Measurements from ENCODE around the gene SMYD5. TPM values are rescaled to one million over a fixed set of nuclear protein-coding genes. Genes with fewer than 3 reads are reported as not detected.

Gene SMYD5
- total RNA-seq, 1 experiment from 2014 or later: 54.5 TPM

DNA sequence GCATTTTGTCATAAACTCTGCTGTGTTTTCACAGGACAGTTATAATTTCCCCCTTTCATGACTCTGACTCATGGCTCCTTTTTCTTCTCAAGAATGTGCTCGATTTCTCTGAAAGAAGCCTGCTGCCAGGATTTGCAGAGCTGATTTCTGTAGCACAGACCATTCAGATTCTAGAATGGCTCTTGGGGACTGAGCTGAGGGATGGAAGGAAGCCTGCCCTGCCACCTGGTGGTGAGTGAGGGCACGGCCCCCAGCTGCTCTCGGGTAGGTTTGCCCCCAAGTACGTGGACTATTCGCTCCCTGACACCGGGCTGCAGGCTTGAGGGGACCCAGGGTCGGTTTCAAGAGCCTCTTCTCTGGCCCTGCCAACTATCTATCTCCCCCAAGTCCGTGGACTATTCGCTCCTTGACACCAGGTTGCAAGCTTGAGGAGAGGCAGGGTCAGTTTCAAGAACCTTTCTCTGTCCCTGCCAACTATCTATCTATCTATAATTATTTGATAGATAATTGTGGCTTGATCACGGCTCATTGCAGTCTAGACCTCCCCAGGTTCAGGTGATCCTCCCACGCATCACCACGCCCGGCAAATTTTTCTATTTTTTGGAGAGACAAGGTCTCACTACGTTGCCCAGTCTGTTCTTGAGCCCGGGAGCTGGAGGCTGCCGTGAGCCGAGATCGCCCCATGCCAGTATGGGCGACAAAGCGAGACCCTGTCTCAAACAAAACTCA, 1.4 kb upstream of the SMYD5 start:
- CTCF ChIA-PET: interaction anchor here (0.7 to 1.3 kb wide), 12 partner anchors 12 to 320 kb away, joined by 3 to 7 read pairs (median 4); partner anchors contain the start of genes EGR4, FBXO41 and PRADC1
- POLR2A ChIA-PET (ENCODE audit: low non-redundant PET): no interaction called here
- peak overlapping the region; percentile 1 for H3K27ac ChIP-seq (ENCODE audit: low read depth, low read length, poor library complexity, severe bottlenecking)

DNA sequence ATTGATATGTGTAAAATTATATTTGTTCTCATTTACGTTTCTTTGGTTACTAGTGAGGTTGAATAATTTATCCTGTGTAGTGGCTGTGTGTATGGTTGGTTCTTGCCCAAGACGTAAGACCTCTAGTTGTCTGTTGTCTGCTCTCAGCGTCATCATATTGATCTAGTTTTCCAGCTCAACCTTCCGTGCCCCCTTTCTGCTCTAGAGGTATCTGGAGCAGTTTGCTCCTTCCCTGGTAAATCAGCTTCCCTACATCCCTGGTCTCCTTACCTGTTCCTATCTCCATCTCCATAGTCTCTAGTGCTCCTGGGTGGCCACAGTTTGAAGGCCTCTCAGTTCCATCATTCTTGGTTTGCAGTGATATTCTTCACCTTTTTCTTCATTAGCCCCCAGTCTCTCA, 1.2 kb downstream of the SMYD5 start:
- no TSS peak for BruUV-seq (replicated peaks)
- peak overlapping the region; percentile 84 for H3K4me3 ChIP-seq (ENCODE audit: low read depth, low read length, poor library complexity, severe bottlenecking)
- intact Hi-C loops (cut with micrococcal nuclease; ENCODE audit: unreplicated experiment): no loop called here
- peaks cover 6% of the 10 kb centered on the region for H3K4me1 ChIP-seq (ENCODE audit: insufficient read depth, low read length, poor library complexity, severe bottlenecking)
- no peak for DNase-seq (ENCODE audit: low spot score)
- H3K36me3 ChIP-seq (ENCODE audit: insufficient read depth, low read length, poor library complexity, severe bottlenecking): no peaks in the 10 kb centered on the region
- no peaks in the 10 kb centered on the region for H3K9me3 ChIP-seq (ENCODE audit: low read depth, low read length, poor library complexity, severe bottlenecking)
- TF ChIP-seq EZH2 (IDR thresholded peaks at IDR 0.05; ENCODE audit: borderline replicate concordance, low read depth, low read length, poor library complexity, severe bottlenecking): no peak
- no peak for TF ChIP-seq CTCF (conservative IDR thresholded peaks at IDR 0.05; ENCODE audit: low read depth, low read length)
- H3K27ac ChIP-seq (ENCODE audit: low read depth, low read length, poor library complexity, severe bottlenecking): no peak overlapping the region
- no peaks in the 10 kb centered on the region for H3K27me3 ChIP-seq (replicated peaks; ENCODE audit: insufficient read depth, low read depth, low read length, poor library complexity)
- POLR2A ChIA-PET (ENCODE audit: low non-redundant PET): no interaction called here
- CTCF ChIA-PET: no interaction called here

More for the DNA sequence above, 1.4 kb upstream of the SMYD5 start:
- Histone ChIP-seq H3K4me1 (ENCODE audit: insufficient read depth, low read length, poor library complexity, severe bottlenecking) (peaks cover 6% of the 10 kb centered on the region), H3K27me3 (replicated peaks; ENCODE audit: insufficient read depth, low read depth, low read length, poor library complexity) (no peaks in the 10 kb centered on the region), H3K4me3 (ENCODE audit: low read depth, low read length, poor library complexity, severe bottlenecking) (no peak overlapping the region), H3K9me3 (ENCODE audit: low read depth, low read length, poor library complexity, severe bottlenecking) (no peaks in the 10 kb centered on the region), H3K36me3 (ENCODE audit: insufficient read depth, low read length, poor library complexity, severe bottlenecking) (no peaks in the 10 kb centered on the region)
- TF ChIP-seq CTCF (conservative IDR thresholded peaks at IDR 0.05; ENCODE audit: low read depth, low read length) (peak; percentile 96), EZH2 (IDR thresholded peaks at IDR 0.05; ENCODE audit: borderline replicate concordance, low read depth, low read length, poor library complexity, severe bottlenecking) (no peak)
- peak; percentile 85 for DNase-seq (ENCODE audit: low spot score)
- intact Hi-C loops (cut with micrococcal nuclease; ENCODE audit: unreplicated experiment): loop anchor here (2.0 kb wide), 1 partner anchor 128 kb away; no protein-coding TSS in a partner anchor
- no TSS peak for BruUV-seq (replicated peaks)

GRCh38 chr2:73217160-73217559, 3.1 kb downstream of the SMYD5 start:
- no TSS peak for BruUV-seq (replicated peaks)
- DNase-seq (ENCODE audit: low spot score): no peak
- H3K27me3 ChIP-seq (replicated peaks; ENCODE audit: insufficient read depth, low read depth, low read length, poor library complexity): no peaks in the 10 kb centered on the region
- no peak overlapping the region for H3K4me3 ChIP-seq (ENCODE audit: low read depth, low read length, poor library complexity, severe bottlenecking)
- intact Hi-C loops (cut with micrococcal nuclease; ENCODE audit: unreplicated experiment): no loop called here
- CTCF ChIA-PET: no interaction called here
- no peak for TF ChIP-seq EZH2 (IDR thresholded peaks at IDR 0.05; ENCODE audit: borderline replicate concordance, low read depth, low read length, poor library complexity, severe bottlenecking)
- no peak for TF ChIP-seq CTCF (conservative IDR thresholded peaks at IDR 0.05; ENCODE audit: low read depth, low read length)
- no peaks in the 10 kb centered on the region for H3K9me3 ChIP-seq (ENCODE audit: low read depth, low read length, poor library complexity, severe bottlenecking)
- POLR2A ChIA-PET (ENCODE audit: low non-redundant PET): no interaction called here
- peaks cover 6% of the 10 kb centered on the region for H3K4me1 ChIP-seq (ENCODE audit: insufficient read depth, low read length, poor library complexity, severe bottlenecking)
- no peak overlapping the region for H3K27ac ChIP-seq (ENCODE audit: low read depth, low read length, poor library complexity, severe bottlenecking)
- H3K36me3 ChIP-seq (ENCODE audit: insufficient read depth, low read length, poor library complexity, severe bottlenecking): peaks cover 14% of the 10 kb centered on the region

Measured in A673 (cell line).